CD4-positive, alpha-beta memory T cell (primary cell): ENCODE measurements around the gene HTR3C. TPM values are rescaled to one million over a fixed set of nuclear protein-coding genes. Genes with fewer than 3 reads are reported as not detected.

ENCODE experiments used
- CTCF ChIA-PET: fragments of 350-600 bp; sonication (Branson Sonifier 250); formaldehyde crosslinking; loops from one replicate; lab custom pipeline; 2021; ENCODE audit warnings: inconsistent platforms; ENCODE audit not compliant: partially characterized antibody; lab: Charles Lee
- POLR2A ChIA-PET: fragments of 350-600 bp; sonication (Branson Sonifier 250); formaldehyde crosslinking; loops from one replicate; lab custom pipeline; 2021; ENCODE audit not compliant: partially characterized antibody; lab: Charles Lee
- DNase-seq, 5 donors: peaks; one replicate each; pipeline versions ENCODE4 v3.0.0 to v3.0.0-alpha.2; 2020 to 2022; ENCODE audit warnings: mixed read lengths in 1 of 5
- H3K27ac ChIP-seq: one replicate; pipeline ENCODE4 v1.7.0; 2013; ENCODE audit warnings: low read depth, low read length
- H3K27me3 ChIP-seq: 2 replicates; pipeline ENCODE4 v1.7.0; 2013; ENCODE audit warnings: mild to moderate bottlenecking, low read length, moderate library complexity; ENCODE audit not compliant: insufficient read depth
- H3K36me3 ChIP-seq: 2 replicates; pipeline ENCODE4 v1.7.0; 2013; ENCODE audit warnings: mild to moderate bottlenecking, low read length, moderate library complexity; ENCODE audit not compliant: insufficient read depth
- H3K4me1 ChIP-seq: 2 replicates; pipeline ENCODE4 v1.7.0; 2013; ENCODE audit warnings: mild to moderate bottlenecking, low read length, moderate library complexity; ENCODE audit not compliant: insufficient read depth
- H3K4me3 ChIP-seq, 2 donors: one replicate each; pipeline ENCODE4 v1.7.0; 2013; ENCODE audit warnings: low read length in 2 of 2, mild to moderate bottlenecking in 1 of 2
- H3K9me3 ChIP-seq, 2 donors: one replicate each; pipeline ENCODE4 v1.7.0; 2013; ENCODE audit warnings: low read length in 2 of 2, control low read depth in 1 of 2; ENCODE audit not compliant: control insufficient read depth in 1 of 2
- H3K27ac Mint-ChIP-seq, 7 donors: one replicate each; pipeline ENCODE4 v1.8.0; 2020 to 2021; ENCODE audit warnings: mixed read lengths in 7 of 7, mild to moderate bottlenecking in 6 of 7, inconsistent platforms in 3 of 7, moderate library complexity in 3 of 7
- H3K27me3 Mint-ChIP-seq, 2 donors: one replicate each; pipeline ENCODE4 v1.8.0; 2020 to 2021; ENCODE audit warnings: mixed read lengths in 2 of 2
- H3K36me3 Mint-ChIP-seq, 2 donors: one replicate each; pipeline ENCODE4 v1.8.0; 2020 to 2021; ENCODE audit warnings: mixed read lengths in 2 of 2, inconsistent platforms in 1 of 2, mild to moderate bottlenecking in 1 of 2
- H3K4me1 Mint-ChIP-seq, 4 donors: one replicate each; pipeline ENCODE4 v1.8.0; 2020 to 2021; ENCODE audit warnings: mixed read lengths in 4 of 4, mild to moderate bottlenecking in 1 of 4
- H3K4me3 Mint-ChIP-seq, 8 donors: one replicate each; pipeline ENCODE4 v1.8.0; 2020 to 2021; ENCODE audit warnings: mixed read lengths in 8 of 8, mild to moderate bottlenecking in 7 of 8, moderate library complexity in 6 of 8, inconsistent platforms in 3 of 8
- H3K9me3 Mint-ChIP-seq, 8 donors: one replicate each; pipeline ENCODE4 v1.8.0; 2020 to 2021; ENCODE audit warnings: mixed read lengths in 8 of 8, mild to moderate bottlenecking in 5 of 8, inconsistent platforms in 3 of 8, moderate library complexity in 1 of 8
- intact Hi-C: fragments of 100-400 bp; cut with micrococcal nuclease; formaldehyde crosslinking; loops from one replicate; pipeline ENCODE4 v1.15.1; 2023
- polyA plus RNA-seq, 2 donors: library from polyadenylated mRNA; unstranded; fragments of 300-500 nt; fragmentation: Illumina TruSeq; gene quantifications; one replicate each; pipeline ENCODE4 v1.2.3, GENCODE V29; 2021
- total RNA-seq, 2 experiments: library from RNA; stranded (reverse); gene quantifications; one replicate each; pipeline ENCODE4 v1.2.3, GENCODE V29; 2021

The HTR3C gene
- total and polyA plus RNA-seq, 4 experiments from 2014 or later, result not detected

DNA sequence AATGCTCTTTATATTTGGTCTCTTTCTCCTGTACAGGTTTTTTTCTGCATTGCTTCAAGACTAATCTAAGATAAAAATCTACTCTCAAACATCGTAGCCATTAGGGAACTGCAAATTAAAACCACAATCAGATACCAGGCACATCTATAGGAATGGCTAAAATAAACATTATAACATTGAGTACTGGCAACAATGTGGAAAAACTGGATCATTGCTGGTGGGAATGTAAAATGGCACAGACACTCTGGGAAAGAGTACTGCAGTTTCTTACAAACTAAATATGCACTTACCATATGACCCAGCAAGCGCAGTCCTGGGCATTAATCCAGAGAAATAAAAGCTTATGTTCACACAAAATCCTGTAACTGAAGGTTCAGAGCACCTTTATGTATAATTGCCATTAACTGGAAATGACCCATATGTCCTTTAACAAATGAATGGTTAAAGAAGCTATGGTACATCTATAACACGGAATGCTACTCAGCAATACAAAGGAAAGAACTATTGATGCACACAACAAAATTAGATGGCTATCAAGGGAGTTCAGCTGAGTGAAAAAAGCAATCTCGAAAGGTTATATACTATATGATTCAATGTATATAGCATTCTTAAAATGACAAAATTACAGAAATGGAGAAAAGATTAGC, 41.5 kb upstream of the HTR3C start:
- Mint-ChIP-seq H3K4me1 (peaks cover 6 to 17% (median 7%) of the 10 kb centered on the region in 4 donors), H3K36me3 (peaks cover 29 to 31% of the 10 kb centered on the region in 2 donors), H3K27ac (peak overlapping the region in 1 of 7 donors; percentile 35), H3K27me3 (no peaks in the 10 kb centered on the region), H3K9me3 (peaks cover 0 to 2% (median 0%) of the 10 kb centered on the region in 8 donors), H3K4me3 (no peak overlapping the region)
- no peaks in the 10 kb centered on the region for H3K36me3 ChIP-seq
- DNase-seq, result no peak
- peaks cover 1% of the 10 kb centered on the region for H3K4me1 ChIP-seq
- H3K27me3 ChIP-seq, result no peaks in the 10 kb centered on the region
- no peak overlapping the region for H3K27ac ChIP-seq
- no peaks in the 10 kb centered on the region for H3K9me3 ChIP-seq
- ChIA-PET CTCF (interaction anchor here (0.7 kb wide), 1 partner anchor 77 kb away, joined by 3 read pairs; no protein-coding TSS in a partner anchor), POLR2A (interaction anchor here (0.8 kb wide), 1 partner anchor 123 kb away, joined by 3 read pairs; the partner anchor contains the start of gene EIF2B5)
- intact Hi-C loops, result no loop called here
- H3K4me3 ChIP-seq, result no peak overlapping the region

DNA sequence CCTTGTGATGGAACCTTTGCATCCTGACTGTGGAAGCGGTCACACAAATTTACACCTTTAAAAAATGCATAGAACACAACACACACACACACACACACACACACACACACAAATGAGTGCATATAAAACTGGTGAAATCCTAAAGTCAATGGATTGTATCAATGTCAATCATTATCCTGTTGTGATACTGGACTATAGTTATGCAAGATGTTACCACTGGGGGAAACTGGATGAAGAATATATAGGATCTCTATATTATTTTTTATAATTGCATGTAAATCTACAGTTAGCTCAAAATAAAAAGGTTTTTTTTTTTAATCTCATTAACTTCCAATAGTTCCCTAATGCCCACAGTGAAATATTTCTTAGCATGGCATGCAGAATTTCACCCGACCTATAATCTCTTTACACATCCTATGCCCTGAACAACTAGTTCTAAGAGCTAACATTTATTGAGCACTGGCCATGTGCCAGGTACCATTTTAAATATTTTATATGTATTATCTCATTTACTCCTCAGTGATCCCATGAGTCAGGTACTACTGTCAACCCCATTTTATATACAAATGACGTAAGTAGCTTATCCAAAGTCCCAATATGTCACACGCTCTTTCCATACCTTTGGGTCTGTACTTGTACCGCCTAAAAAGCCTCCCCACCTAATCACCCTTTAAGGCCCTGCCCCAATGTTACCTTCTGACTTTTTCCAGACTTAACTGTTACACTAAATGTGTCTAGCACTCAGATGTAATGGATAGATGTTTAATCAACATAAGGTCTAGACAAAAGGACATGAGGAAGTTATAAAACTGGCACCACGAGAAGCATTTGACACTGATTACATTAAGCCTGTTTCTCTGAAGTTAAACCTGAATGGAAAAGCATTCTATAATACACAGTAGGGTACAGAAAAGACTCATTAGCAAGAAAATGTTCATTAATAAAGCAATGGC, 40.6 kb upstream of the HTR3C start:
- POLR2A ChIA-PET, result interaction anchor here (0.8 kb wide), 1 partner anchor 123 kb away, joined by 3 read pairs; the partner anchor contains the start of gene EIF2B5
- CTCF ChIA-PET, result no interaction called here
- Histone ChIP-seq H3K9me3 (no peaks in the 10 kb centered on the region), H3K27ac (no peak overlapping the region), H3K4me1 (peaks cover 10% of the 10 kb centered on the region), H3K36me3 (no peaks in the 10 kb centered on the region), H3K4me3 (no peak overlapping the region), H3K27me3 (no peaks in the 10 kb centered on the region)
- Mint-ChIP-seq H3K9me3 (peaks cover 0 to 2% (median 0%) of the 10 kb centered on the region in 8 donors), H3K36me3 (peaks cover 27 to 29% of the 10 kb centered on the region in 2 donors), H3K4me1 (peaks cover 12 to 22% (median 15%) of the 10 kb centered on the region in 4 donors), H3K27me3 (no peaks in the 10 kb centered on the region), H3K27ac (no peak overlapping the region), H3K4me3 (peak overlapping the region in 1 of 8 donors; percentile 43)
- no peak for DNase-seq
- intact Hi-C loops, result no loop called here

DNA sequence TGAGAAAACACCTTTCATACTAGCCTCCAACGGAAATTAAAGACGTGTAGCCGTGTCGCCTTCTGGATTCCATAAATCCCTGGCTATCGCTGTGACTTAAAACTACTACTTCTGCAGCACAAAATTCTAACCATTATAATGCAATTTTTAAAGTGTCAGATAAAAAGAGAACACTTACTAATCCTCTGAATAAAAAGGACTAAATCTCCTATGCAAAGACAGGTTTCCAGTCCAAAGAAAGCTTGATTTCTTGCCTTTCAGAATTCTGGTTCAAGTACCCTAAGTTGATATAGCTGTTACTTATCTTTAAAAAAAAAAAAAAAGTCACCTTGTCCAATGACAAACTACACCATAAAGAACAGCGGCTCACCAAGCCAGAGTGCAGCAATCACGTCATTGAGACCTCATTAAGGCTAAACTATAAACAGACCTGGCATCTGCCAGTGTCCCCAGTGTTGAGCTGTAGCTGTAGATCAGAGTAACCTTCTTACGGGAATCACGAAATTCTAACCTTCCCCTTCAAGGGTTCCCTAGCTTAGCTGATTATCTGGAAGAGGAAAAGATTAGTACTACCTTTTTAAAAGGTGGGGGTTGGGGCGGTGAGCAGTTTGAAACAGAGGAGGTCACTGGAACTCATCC, 37.3 kb upstream of the HTR3C start:
- no peak for DNase-seq
- H3K4me1 ChIP-seq, result peaks cover 17% of the 10 kb centered on the region
- no peak overlapping the region for H3K27ac ChIP-seq
- no peaks in the 10 kb centered on the region for H3K9me3 ChIP-seq
- no peaks in the 10 kb centered on the region for H3K36me3 ChIP-seq
- ChIA-PET CTCF (interaction anchor here (1.0 to 6.2 kb wide), 5 partner anchors 8 to 288 kb away, joined by 3 to 36 read pairs (median 4); partner anchors contain the start of gene HTR3D), POLR2A (interaction anchor here (1.0 kb wide), 1 partner anchor 18 kb away, joined by 3 read pairs; no protein-coding TSS in a partner anchor)
- peaks cover 20 to 30% of the 10 kb centered on the region in 2 donors for H3K36me3 Mint-ChIP-seq
- peaks cover 16 to 35% (median 24%) of the 10 kb centered on the region in 4 donors for H3K4me1 Mint-ChIP-seq
- H3K4me3 ChIP-seq, result no peak overlapping the region
- peaks cover 0 to 2% of the 10 kb centered on the region in 2 donors for H3K27me3 Mint-ChIP-seq
- intact Hi-C loops, result loop anchor here (5.0 kb wide), 2 partner anchors 172 to 232 kb away; partner anchors contain the start of genes ABCF3, ALG3 and EEF1AKMT4
- H3K9me3 Mint-ChIP-seq, result peaks cover 0 to 2% (median 0%) of the 10 kb centered on the region in 8 donors
- H3K27ac Mint-ChIP-seq, result peak overlapping the region in 1 of 7 donors; percentile 12
- H3K4me3 Mint-ChIP-seq, result peak overlapping the region in 7 of 8 donors; percentile 20 to 100 (median 81)
- H3K27me3 ChIP-seq, result no peaks in the 10 kb centered on the region

DNA sequence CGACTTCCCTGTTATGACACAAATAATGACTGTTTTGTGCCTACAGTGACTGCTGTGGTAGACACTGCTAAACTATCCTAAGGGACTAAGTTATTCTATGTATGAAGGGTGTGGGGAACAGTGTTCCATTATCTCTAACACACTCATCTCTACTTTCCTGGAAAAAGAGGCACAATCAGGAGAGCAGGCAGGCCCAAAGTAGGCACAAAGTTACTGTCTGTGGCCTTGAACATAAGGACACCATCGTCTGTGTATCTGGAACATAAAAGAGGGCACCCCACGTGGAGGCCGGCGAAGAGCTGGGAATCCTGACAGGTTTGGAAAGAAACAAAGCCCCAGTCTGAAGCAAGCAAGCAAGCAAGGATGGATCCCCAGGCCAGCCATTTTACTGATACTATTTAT, 36.7 kb upstream of the HTR3C start:
- DNase-seq, result no peak
- Mint-ChIP-seq H3K27me3 (peaks cover 2 to 3% of the 10 kb centered on the region in 2 donors), H3K4me3 (peak overlapping the region; percentile 58 to 100 (median 77)), H3K9me3 (peaks cover 0 to 2% (median 0%) of the 10 kb centered on the region in 8 donors), H3K36me3 (peaks cover 14 to 27% of the 10 kb centered on the region in 2 donors), H3K27ac (no peak overlapping the region), H3K4me1 (peaks cover 16 to 35% (median 24%) of the 10 kb centered on the region in 4 donors)
- Histone ChIP-seq H3K4me3 (peak overlapping the region in 1 of 2 donors; percentile 93), H3K4me1 (peaks cover 17% of the 10 kb centered on the region), H3K9me3 (no peaks in the 10 kb centered on the region), H3K27ac (no peak overlapping the region), H3K27me3 (no peaks in the 10 kb centered on the region), H3K36me3 (no peaks in the 10 kb centered on the region)
- intact Hi-C loops, result loop anchor here (5.0 kb wide), 2 partner anchors 171 to 231 kb away; partner anchors contain the start of genes ABCF3, ALG3 and EEF1AKMT4
- ChIA-PET CTCF (interaction anchor here (0.7 to 6.2 kb wide), 5 partner anchors 10 to 287 kb away, joined by 3 to 36 read pairs (median 4); no protein-coding TSS in a partner anchor), POLR2A (no interaction called here)

DNA sequence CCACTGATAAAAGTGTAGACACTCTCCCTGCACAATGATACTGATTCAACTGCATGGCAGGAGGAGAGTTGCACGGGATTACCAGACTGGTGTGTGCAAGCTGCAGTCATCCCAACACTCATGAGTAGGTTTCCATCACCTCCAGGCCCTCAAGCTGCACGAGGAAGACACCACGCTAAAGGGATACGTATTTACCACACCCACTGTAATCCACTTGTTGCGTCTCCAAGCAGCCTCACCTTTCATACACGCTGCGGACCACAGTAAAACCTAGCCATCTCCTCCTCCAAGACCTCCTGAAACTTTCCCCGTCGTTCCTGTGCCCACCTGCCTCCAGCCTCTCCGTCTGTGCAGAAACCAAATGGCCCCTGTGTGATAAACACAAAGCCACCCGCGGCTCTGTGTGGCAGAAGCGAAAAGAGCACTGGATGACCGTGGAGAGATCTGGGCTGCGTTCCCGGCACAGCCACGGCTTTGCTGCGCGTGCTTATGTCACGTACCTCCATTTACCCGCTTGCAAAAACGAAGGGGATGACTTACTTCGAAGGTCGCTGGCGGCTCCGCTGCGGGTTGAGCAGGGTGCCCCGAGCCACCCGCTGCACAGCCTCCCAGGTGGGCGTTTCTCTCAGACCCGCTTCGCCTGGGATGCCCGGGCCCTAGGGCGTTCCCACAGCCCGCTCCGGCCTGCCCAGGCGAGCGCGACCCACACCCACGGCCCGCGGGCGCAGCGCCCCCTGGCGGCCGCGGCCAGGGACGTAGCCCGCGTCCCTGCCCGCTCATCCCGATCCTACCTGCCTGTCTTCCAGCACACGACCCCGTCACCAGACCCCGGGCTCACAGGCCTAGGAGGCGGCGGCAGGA, 35.8 kb upstream of the HTR3C start:
- Mint-ChIP-seq H3K27ac (peak overlapping the region; percentile 90 to 96 (median 93)), H3K27me3 (peaks cover 5 to 6% of the 10 kb centered on the region in 2 donors), H3K36me3 (peaks cover 14 to 20% of the 10 kb centered on the region in 2 donors), H3K4me1 (peaks cover 16 to 35% (median 24%) of the 10 kb centered on the region in 4 donors), H3K9me3 (peaks cover 0 to 2% (median 0%) of the 10 kb centered on the region in 8 donors), H3K4me3 (peak overlapping the region; percentile 98 to 100 (median 100))
- Histone ChIP-seq H3K4me3 (peak overlapping the region; percentile 93 to 96), H3K27me3 (no peaks in the 10 kb centered on the region), H3K4me1 (peaks cover 17% of the 10 kb centered on the region), H3K27ac (peak overlapping the region; percentile 43), H3K36me3 (no peaks in the 10 kb centered on the region), H3K9me3 (no peaks in the 10 kb centered on the region)
- CTCF ChIA-PET, result interaction anchor here (0.7 to 6.2 kb wide), 17 partner anchors 10 to 354 kb away, joined by 3 to 36 read pairs (median 4); partner anchors contain the start of genes EIF2B5 and PARL
- POLR2A ChIA-PET, result interaction anchor here (0.7 to 1.0 kb wide), 2 partner anchors 9 to 122 kb away, joined by 3 to 4 read pairs; no protein-coding TSS in a partner anchor
- peak in 1 of 5 donors; percentile 36 for DNase-seq
- intact Hi-C loops, result loop anchor here (1.0 to 5.0 kb wide), 6 partner anchors 118 to 282 kb away; partner anchors contain the start of genes ABCF3, ALG3, AP2M1 and EEF1AKMT4
